WTC11 (cell line): ENCODE data around the gene C2CD2. TPM values are rescaled to one million over a fixed set of nuclear protein-coding genes. Genes with fewer than 3 reads are reported as not detected.

Source experiments
- ATAC-seq: fragments of 200-7000 bp; cut with Tn5 transposase; 2 replicates; pipeline ENCODE4 v1.10.0; 2021; ENCODE audit warnings: mild to moderate bottlenecking, moderate library complexity
- CTCF ChIA-PET: fragments of 300-600 bp; sonication (Branson Sonifier 250); formaldehyde crosslinking; loops from one replicate; lab custom pipeline; 2021; ENCODE audit warnings: antibody characterized with exemption; lab: Charles Lee
- POLR2A ChIA-PET: fragments of 350-600 bp; sonication (Branson Sonifier 250); formaldehyde crosslinking; loops from one replicate; lab custom pipeline; 2021; ENCODE audit warnings: antibody characterized with exemption; lab: Charles Lee
- DNase-seq: peaks from one replicate; pipeline ENCODE4 v3.0.0; 2021; ENCODE audit warnings: low spot score
- H3K27ac Mint-ChIP-seq: 2 replicates; pipeline ENCODE4 v1.8.0; 2021; ENCODE audit warnings: mixed read lengths
- H3K27me3 Mint-ChIP-seq: 2 replicates; pipeline ENCODE4 v1.8.0; 2021; ENCODE audit warnings: low read depth, mild to moderate bottlenecking, moderate library complexity, mixed read lengths
- H3K36me3 Mint-ChIP-seq: 2 replicates; pipeline ENCODE4 v1.8.0; 2021; ENCODE audit warnings: mixed read lengths
- H3K4me1 Mint-ChIP-seq: 2 replicates; pipeline ENCODE4 v1.8.0; 2022; ENCODE audit warnings: mixed read lengths
- H3K4me3 Mint-ChIP-seq: 2 replicates; pipeline ENCODE4 v1.8.0; 2021; ENCODE audit warnings: mild to moderate bottlenecking, moderate library complexity, mixed read lengths
- H3K9me3 Mint-ChIP-seq: 2 replicates; pipeline ENCODE4 v1.8.0; 2021; ENCODE audit warnings: mixed read lengths
- CTCF ChIP-seq: fragments of 200-600 bp; IDR thresholded peaks from 2 replicates; pipeline ENCODE4 v1.8.0; 2022; ENCODE audit warnings: antibody characterized with exemption
- JAZF1 ChIP-seq: fragments of 250-450 bp; sonication (Bioruptor Pico); IDR thresholded peaks from 2 replicates; pipeline ENCODE4 v1.9.0; 2021; ENCODE audit warnings: moderate library complexity, mild to moderate bottlenecking, inconsistent platforms
- KAT7 ChIP-seq: sonication (generic); formaldehyde crosslinking; IDR thresholded peaks from 2 replicates; pipeline ENCODE4 v1.8.1; 2023; ENCODE audit warnings: missing genetic modification reagents, mild to moderate bottlenecking, borderline replicate concordance
- MAX ChIP-seq: sonication (generic); formaldehyde crosslinking; IDR thresholded peaks from 2 replicates; pipeline ENCODE4 v1.8.0; 2022; ENCODE audit warnings: mild to moderate bottlenecking, missing genetic modification reagents
- PRDM15 ChIP-seq: sonication (generic); formaldehyde crosslinking; IDR thresholded peaks from 2 replicates; pipeline ENCODE4 v1.8.0; 2022; ENCODE audit warnings: missing genetic modification reagents
- ZNF423 ChIP-seq: fragments of 250-450 bp; sonication (Bioruptor Pico); IDR thresholded peaks from 2 replicates; pipeline ENCODE4 v2.1.2; 2022; ENCODE audit warnings: mild to moderate bottlenecking, moderate library complexity
- total RNA-seq: library from RNA; stranded (reverse); gene quantifications from 3 replicates; pipeline ENCODE4 v1.2.3, GENCODE V29; 2021
- TF ChIP-seq, protein P1 (sequence below): sonication (generic); formaldehyde crosslinking; IDR thresholded peaks from 2 replicates; pipeline ENCODE4 v1.8.1; 2022; ENCODE audit warnings: missing genetic modification reagents, borderline replicate concordance
- TF ChIP-seq, protein P2 (sequence below): sonication (generic); formaldehyde crosslinking; IDR thresholded peaks from 2 replicates; pipeline ENCODE4 v1.8.0; 2022; ENCODE audit warnings: mild to moderate bottlenecking, missing genetic modification reagents
- TF ChIP-seq, protein P3 (sequence below): sonication (generic); formaldehyde crosslinking; IDR thresholded peaks from 2 replicates; pipeline ENCODE4 v1.8.1; 2023; ENCODE audit warnings: mild to moderate bottlenecking, missing genetic modification reagents, moderate library complexity

The C2CD2 gene
- total RNA-seq, 1 experiment from 2014 or later, result 11.2 TPM

DNA sequence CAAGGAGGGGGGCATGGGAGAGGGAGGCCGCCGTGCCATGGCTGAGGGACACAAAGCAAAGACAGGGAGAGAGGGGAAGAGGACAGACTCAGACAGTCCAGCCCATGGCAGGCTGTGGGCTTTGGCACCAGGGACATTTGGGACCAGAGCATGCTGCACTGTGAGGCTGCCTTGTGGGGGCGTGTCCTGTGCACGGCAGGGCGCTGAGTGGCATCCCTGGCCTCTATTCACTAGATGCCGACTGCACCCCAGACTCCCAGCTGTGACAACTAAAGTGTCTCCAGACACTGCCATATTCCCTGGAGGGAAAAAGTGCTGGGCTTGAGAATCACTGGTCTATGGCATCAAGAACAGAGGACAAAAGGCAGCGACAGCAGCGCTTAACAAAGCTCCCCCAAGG, 56.1 kb downstream of the C2CD2 start:
- no peaks in the 10 kb centered on the region for H3K9me3 Mint-ChIP-seq
- TF ChIP-seq JAZF1 (CRISPR knock-in tag) (no peak), ZNF423 (CRISPR knock-in tag) (0 out of 2 replicates have a peak, but pooled peaks have one; percentile 32)
- TF ChIP-seq, protein P1, sequence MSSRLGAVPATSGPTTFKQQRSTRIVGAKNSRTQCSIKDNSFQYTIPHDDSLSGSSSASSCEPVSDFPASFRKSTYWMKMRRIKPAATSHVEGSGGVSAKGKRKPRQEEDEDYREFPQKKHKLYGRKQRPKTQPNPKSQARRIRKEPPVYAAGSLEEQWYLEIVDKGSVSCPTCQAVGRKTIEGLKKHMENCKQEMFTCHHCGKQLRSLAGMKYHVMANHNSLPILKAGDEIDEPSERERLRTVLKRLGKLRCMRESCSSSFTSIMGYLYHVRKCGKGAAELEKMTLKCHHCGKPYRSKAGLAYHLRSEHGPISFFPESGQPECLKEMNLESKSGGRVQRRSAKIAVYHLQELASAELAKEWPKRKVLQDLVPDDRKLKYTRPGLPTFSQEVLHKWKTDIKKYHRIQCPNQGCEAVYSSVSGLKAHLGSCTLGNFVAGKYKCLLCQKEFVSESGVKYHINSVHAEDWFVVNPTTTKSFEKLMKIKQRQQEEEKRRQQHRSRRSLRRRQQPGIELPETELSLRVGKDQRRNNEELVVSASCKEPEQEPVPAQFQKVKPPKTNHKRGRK (CRISPR knock-in tag), result no peak
- ATAC-seq (peak; percentile 58), DNase-seq (peak; percentile 31)
- peak overlapping the region; percentile 62 for H3K27ac Mint-ChIP-seq
- ChIA-PET POLR2A (no interaction called here), CTCF (interaction anchor here (1.4 kb wide), 1 partner anchor 220 kb away, joined by 4 read pairs; no protein-coding TSS in a partner anchor)
- no peak overlapping the region; the same call in 1 of the 2 replicates for H3K4me3 Mint-ChIP-seq
- H3K27me3 Mint-ChIP-seq, result no peaks in the 10 kb centered on the region
- peaks cover 40% of the 10 kb centered on the region for H3K4me1 Mint-ChIP-seq
- peaks cover 7% of the 10 kb centered on the region for H3K36me3 Mint-ChIP-seq

GRCh38 chr21:41897047-41897669, 56.7 kb downstream of the C2CD2 start:
- TF ChIP-seq, protein P2, sequence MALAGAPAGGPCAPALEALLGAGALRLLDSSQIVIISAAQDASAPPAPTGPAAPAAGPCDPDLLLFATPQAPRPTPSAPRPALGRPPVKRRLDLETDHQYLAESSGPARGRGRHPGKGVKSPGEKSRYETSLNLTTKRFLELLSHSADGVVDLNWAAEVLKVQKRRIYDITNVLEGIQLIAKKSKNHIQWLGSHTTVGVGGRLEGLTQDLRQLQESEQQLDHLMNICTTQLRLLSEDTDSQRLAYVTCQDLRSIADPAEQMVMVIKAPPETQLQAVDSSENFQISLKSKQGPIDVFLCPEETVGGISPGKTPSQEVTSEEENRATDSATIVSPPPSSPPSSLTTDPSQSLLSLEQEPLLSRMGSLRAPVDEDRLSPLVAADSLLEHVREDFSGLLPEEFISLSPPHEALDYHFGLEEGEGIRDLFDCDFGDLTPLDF (CRISPR knock-in tag), result no peak
- TF ChIP-seq KAT7 (CRISPR knock-in tag), result no peak
- TF ChIP-seq, protein P3, sequence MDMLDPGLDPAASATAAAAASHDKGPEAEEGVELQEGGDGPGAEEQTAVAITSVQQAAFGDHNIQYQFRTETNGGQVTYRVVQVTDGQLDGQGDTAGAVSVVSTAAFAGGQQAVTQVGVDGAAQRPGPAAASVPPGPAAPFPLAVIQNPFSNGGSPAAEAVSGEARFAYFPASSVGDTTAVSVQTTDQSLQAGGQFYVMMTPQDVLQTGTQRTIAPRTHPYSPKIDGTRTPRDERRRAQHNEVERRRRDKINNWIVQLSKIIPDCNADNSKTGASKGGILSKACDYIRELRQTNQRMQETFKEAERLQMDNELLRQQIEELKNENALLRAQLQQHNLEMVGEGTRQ, result peak; percentile 47; the same call in 1 of the 2 replicates
- peaks cover 40% of the 10 kb centered on the region for H3K4me1 Mint-ChIP-seq
- DNase-seq (no peak), ATAC-seq (peak; percentile 43)
- no peaks in the 10 kb centered on the region for H3K9me3 Mint-ChIP-seq
- POLR2A ChIA-PET, result no interaction called here
- peak overlapping the region; percentile 62 for H3K27ac Mint-ChIP-seq
- peaks cover 7% of the 10 kb centered on the region for H3K36me3 Mint-ChIP-seq
- no peaks in the 10 kb centered on the region for H3K27me3 Mint-ChIP-seq
- peak overlapping the region; percentile 15; the same call in 1 of the 2 replicates for H3K4me3 Mint-ChIP-seq
- CTCF ChIA-PET, result interaction anchor here (1.4 to 1.8 kb wide), 2 partner anchors 220 kb away, joined by 4 to 7 read pairs; no protein-coding TSS in a partner anchor

- peak; percentile 38 for DNase-seq
- Mint-ChIP-seq H3K9me3 (no peaks in the 10 kb centered on the region), H3K4me1 (peaks cover 40% of the 10 kb centered on the region), H3K27ac (peak overlapping the region; percentile 68), H3K36me3 (no peaks in the 10 kb centered on the region), H3K27me3 (no peaks in the 10 kb centered on the region), H3K4me3 (no peak overlapping the region)
- peak; percentile 83 for ATAC-seq
- ChIA-PET CTCF (interaction anchor here (0.6 to 1.8 kb wide), 7 partner anchors 10 to 222 kb away, joined by 3 to 7 read pairs (median 4); no protein-coding TSS in a partner anchor), POLR2A (no interaction called here)
- TF ChIP-seq CTCF (no peak), PRDM15 (CRISPR knock-in tag) (0 out of 2 replicates have a peak, but pooled peaks have one; percentile 27), MAX (CRISPR knock-in tag) (peak; percentile 28; the same call in 1 of the 2 replicates)
Measured at GRCh38 chr21:41895643-41896493, 58.0 kb downstream of the C2CD2 start.
